Ishikawa (cell line): ENCODE measurements around the gene LMF1.

Experiments
- CEBPB ChIP-seq: IDR thresholded peaks from 2 replicates; pipeline ENCODE4 v1.6.1; 2012
- MAX ChIP-seq: IDR thresholded peaks from 2 replicates; pipeline ENCODE4 v1.6.1; 2012
- NFIC ChIP-seq: IDR thresholded peaks from 2 replicates; pipeline ENCODE4 v1.6.1; 2012
- REST ChIP-seq: IDR thresholded peaks from 2 replicates; pipeline ENCODE4 v1.6.1; 2012; ENCODE audit warnings: low read depth, mild to moderate bottlenecking
- TCF12 ChIP-seq: IDR thresholded peaks from 2 replicates; pipeline ENCODE4 v1.6.1; 2012; ENCODE audit warnings: low read depth

- TF ChIP-seq REST (no peak), TCF12 (no peak), NFIC (no peak), MAX (no peak), CEBPB (no peak)
These were observed 42.2 kb upstream of the LMF1 start for GRCh38 chr16:1012722-1013592.
